IMR-90 (cell line): ENCODE data around the gene PRR19. TPM values are rescaled to one million over a fixed set of nuclear protein-coding genes. Genes with fewer than 3 reads are reported as not detected.
A peak's percentile ranks its signal among the peaks of the same experiment; 100 is the strongest.

ENCODE experiments used
- ATAC-seq: fragments of 200-7000 bp; cut with Tn5 transposase; 2 replicates; pipeline ENCODE4 v1.9.1; 2020; ENCODE audit warnings: low read depth, mild to moderate bottlenecking, moderate library complexity
- BruUV-seq: library from RNA; stranded (reverse); fragments of 400-500 nt; replicated peaks from 2 replicates; lab custom pipeline; 2021; lab: Mats Ljungman, UMichigan
- CTCF ChIA-PET: fragments of 300-600 bp; formaldehyde crosslinking; extraction: SDS; loops from one replicate; lab custom pipeline; 2021; ENCODE audit warnings: antibody characterized with exemption; lab: Yijun Ruan, JAX
- POLR2A ChIA-PET: fragments of 300-600 bp; sonication (Branson Sonifier 250); formaldehyde crosslinking; loops from one replicate; lab custom pipeline; 2022; ENCODE audit warnings: antibody characterized with exemption; ENCODE audit not compliant: unreplicated experiment; lab: Charles Lee
- DNase-seq: peaks from one replicate; pipeline ENCODE4 v3.0.0; 2013
- H2AFZ ChIP-seq: replicated peaks from 2 replicates; pipeline ENCODE3; 2013; ENCODE audit warnings: low read length, mild to moderate bottlenecking; ENCODE audit not compliant: poor library complexity
- H2AK5ac ChIP-seq: 2 replicates; pipeline ENCODE4 v1.6.1; 2013; ENCODE audit warnings: low read depth, low read length, inconsistent platforms
- H2AK9ac ChIP-seq: replicated peaks from 2 replicates; pipeline ENCODE3; 2013; ENCODE audit warnings: mild to moderate bottlenecking, low read depth, low read length, moderate library complexity; ENCODE audit not compliant: poor library complexity
- H2BK120ac ChIP-seq: 2 replicates; pipeline ENCODE4 v1.6.1; 2013; ENCODE audit warnings: low read depth, low read length, inconsistent platforms
- H2BK15ac ChIP-seq: 3 replicates; pipeline ENCODE4 v1.6.1; 2013; ENCODE audit warnings: low read depth, low read length, inconsistent platforms
- H2BK20ac ChIP-seq: 2 replicates; pipeline ENCODE4 v1.6.1; 2013; ENCODE audit warnings: low read depth, mild to moderate bottlenecking, inconsistent platforms, low read length, moderate library complexity
- H2BK5ac ChIP-seq: 2 replicates; pipeline ENCODE4 v1.6.1; 2013; ENCODE audit warnings: mild to moderate bottlenecking, low read depth, low read length, inconsistent platforms; ENCODE audit not compliant: poor library complexity, severe bottlenecking
- H3K14ac ChIP-seq: replicated peaks from 2 replicates; pipeline ENCODE4 v1.6.1; 2013; ENCODE audit warnings: low read depth, low read length, inconsistent platforms
- H3K18ac ChIP-seq: 2 replicates; pipeline ENCODE4 v1.6.1; 2013; ENCODE audit warnings: low read depth, low read length, control low read depth
- H3K23ac ChIP-seq: 2 replicates; pipeline ENCODE4 v1.6.1; 2013; ENCODE audit warnings: low read depth, low read length, inconsistent platforms
- H3K27ac ChIP-seq: 2 replicates; pipeline ENCODE4 v1.5.1; 2013; ENCODE audit warnings: mild to moderate bottlenecking, control low read depth, low read length; ENCODE audit not compliant: insufficient read depth
- H3K27me3 ChIP-seq: 2 replicates; pipeline ENCODE4 v1.6.1; 2013; ENCODE audit warnings: low read length; ENCODE audit not compliant: control insufficient read depth, insufficient read depth
- H3K36me3 ChIP-seq: 2 replicates; pipeline ENCODE4 v1.6.1; 2013; ENCODE audit warnings: low read length, mixed read lengths; ENCODE audit not compliant: control insufficient read depth, insufficient read depth
- H3K4ac ChIP-seq: 2 replicates; pipeline ENCODE4 v1.6.1; 2013; ENCODE audit warnings: low read depth, low read length, inconsistent platforms
- H3K4me1 ChIP-seq: 2 replicates; pipeline ENCODE4 v1.6.1; 2013; ENCODE audit warnings: low read length, mixed read lengths; ENCODE audit not compliant: control insufficient read depth, insufficient read depth
- H3K4me2 ChIP-seq: 2 replicates; pipeline ENCODE4 v1.6.1; 2013; ENCODE audit warnings: low read depth, mild to moderate bottlenecking, control low read depth, low read length, moderate library complexity
- H3K4me3 ChIP-seq: 2 replicates; pipeline ENCODE4 v1.5.1; 2013; ENCODE audit warnings: low read depth, mild to moderate bottlenecking, control low read depth, low read length, moderate library complexity; ENCODE audit not compliant: insufficient read depth
- H3K56ac ChIP-seq: 2 replicates; pipeline ENCODE4 v1.6.1; 2013; ENCODE audit warnings: low read length, inconsistent platforms; ENCODE audit not compliant: insufficient read depth; ENCODE audit errors: extremely low read depth
- H3K79me1 ChIP-seq, 2 experiments: 2 replicates each; pipeline ENCODE4 v1.6.1; 2013; ENCODE audit warnings: low read length in 2 of 2, inconsistent platforms in 1 of 2, low read depth in 1 of 2
- H3K9ac ChIP-seq: 2 replicates; pipeline ENCODE4 v1.6.1; 2013; ENCODE audit warnings: low read depth, low read length, control low read depth
- H3K9me1 ChIP-seq: 2 replicates; pipeline ENCODE4 v1.6.1; 2013; ENCODE audit warnings: low read length, inconsistent platforms; ENCODE audit not compliant: insufficient read depth
- H3K9me3 ChIP-seq: 2 replicates; pipeline ENCODE4 v1.6.1; 2013; ENCODE audit warnings: low read length; ENCODE audit not compliant: control insufficient read depth, insufficient read depth
- H4K20me1 ChIP-seq: 2 replicates; pipeline ENCODE4 v1.6.1; 2013; ENCODE audit warnings: low read length, inconsistent platforms; ENCODE audit not compliant: insufficient read depth
- H4K5ac ChIP-seq: 2 replicates; pipeline ENCODE4 v1.6.1; 2013; ENCODE audit warnings: mild to moderate bottlenecking, low read depth, low read length, control low read depth
- H4K8ac ChIP-seq, 2 experiments: 2 replicates each; pipeline ENCODE4 v1.6.1; 2013; ENCODE audit warnings: low read depth in 2 of 2, low read length in 2 of 2, control low read depth in 1 of 2, inconsistent platforms in 1 of 2
- H4K91ac ChIP-seq: 2 replicates; pipeline ENCODE4 v1.6.1; 2013; ENCODE audit warnings: low read depth, low read length, inconsistent platforms; ENCODE audit not compliant: insufficient read depth
- BHLHE40 ChIP-seq: fragments of 150-350 bp; IDR thresholded peaks from 2 replicates; pipeline ENCODE4 v1.6.1; 2016; ENCODE audit warnings: mild to moderate bottlenecking, low read depth, low read length
- FOS ChIP-seq: fragments of 150-350 bp; IDR thresholded peaks from 2 replicates; pipeline ENCODE4 v1.6.1; 2016; ENCODE audit warnings: low read depth, low read length
- MAFK ChIP-seq: IDR thresholded peaks from 2 replicates; pipeline ENCODE4 v1.6.1; 2012; ENCODE audit warnings: low read depth, low read length, improper control_type of control experiment
- MAZ ChIP-seq: IDR thresholded peaks from 2 replicates; pipeline ENCODE4 v1.6.1; 2012; ENCODE audit warnings: low read depth, mild to moderate bottlenecking, low read length, improper control_type of control experiment, moderate library complexity, borderline replicate concordance
- MXI1 ChIP-seq: IDR thresholded peaks from 2 replicates; pipeline ENCODE4 v1.6.1; 2012; ENCODE audit warnings: low read depth, mild to moderate bottlenecking, low read length, moderate library complexity, borderline replicate concordance
- NFE2L2 ChIP-seq: fragments of 150-350 bp; IDR thresholded peaks from 2 replicates; pipeline ENCODE4 v1.6.1; 2016; ENCODE audit warnings: low read depth, mild to moderate bottlenecking, low read length
- RCOR1 ChIP-seq: IDR thresholded peaks from 2 replicates; pipeline ENCODE4 v1.6.1; 2012; ENCODE audit warnings: mild to moderate bottlenecking, low read length, improper control_type of control experiment; ENCODE audit not compliant: insufficient replicate concordance
- SMC3 ChIP-seq: fragments of 150-350 bp; IDR thresholded peaks from 2 replicates; pipeline ENCODE4 v1.6.1; 2016; ENCODE audit warnings: low read depth, mild to moderate bottlenecking, antibody characterized with exemption, low read length, moderate library complexity
- WGBS, 2 experiments: methylation state at CpG; one replicate each; pipeline versions ENCODE4 v1.1.5 to v1.1.7; 2013; ENCODE audit warnings: missing lambda C conversion rate in 2 of 2; ENCODE audit not compliant: insufficient read length in 1 of 2; ENCODE audit errors: extremely low coverage in 2 of 2; 5-methylcytosine and 5-hydroxymethylcytosine counted together
- dilution Hi-C: fragments of 300-500 bp; cut with HindIII; formaldehyde crosslinking; loops from one replicate; pipeline ENCODE4 v1.14.3; 2018; ENCODE audit warnings: low sequenced_read_pairs; ENCODE audit not compliant: unreplicated experiment
- in situ Hi-C: fragments of 300-500 bp; cut with MboI; formaldehyde crosslinking; loops from 3 replicates; pipeline ENCODE4 v1.14.3; 2019; ENCODE audit warnings: low sequenced_read_pairs, inconsistent platforms, mixed read lengths
- intact Hi-C: fragments of 100-400 bp; cut with micrococcal nuclease; formaldehyde crosslinking; loops from 2 replicates; pipeline ENCODE4 v1.10.0; 2022
- polyA plus RNA-seq, 3 experiments: library from polyadenylated mRNA; depleted of rRNA; stranded (reverse); fragments of >200 nt; gene quantifications; 2 replicates each; pipeline ENCODE4 v1.2.3, GENCODE V29; 2012; ENCODE audit warnings: low replicate concordance in 1 of 3
- total RNA-seq: library from RNA; depleted of rRNA; stranded (reverse); fragments of >200 nt; gene quantifications from 2 replicates; pipeline ENCODE4 v1.2.3, GENCODE V29; 2012
- TF ChIP-seq, protein P1 (sequence below): fragments of 150-350 bp; IDR thresholded peaks from 2 replicates; pipeline ENCODE4 v1.6.1; 2017; ENCODE audit warnings: mild to moderate bottlenecking, antibody characterized with exemption, low read length, low read depth
- TF ChIP-seq, protein P2 (sequence below): conservative IDR thresholded peaks from 2 replicates; pipeline ENCODE4 v1.5.1; 2012; ENCODE audit warnings: mild to moderate bottlenecking, low read depth, low read length, improper control_type of control experiment

Gene PRR19
- total and polyA plus RNA-seq, 2 of the 4 experiments (the other 2 are of a cell fraction): 0.36 to 1.6 TPM

DNA sequence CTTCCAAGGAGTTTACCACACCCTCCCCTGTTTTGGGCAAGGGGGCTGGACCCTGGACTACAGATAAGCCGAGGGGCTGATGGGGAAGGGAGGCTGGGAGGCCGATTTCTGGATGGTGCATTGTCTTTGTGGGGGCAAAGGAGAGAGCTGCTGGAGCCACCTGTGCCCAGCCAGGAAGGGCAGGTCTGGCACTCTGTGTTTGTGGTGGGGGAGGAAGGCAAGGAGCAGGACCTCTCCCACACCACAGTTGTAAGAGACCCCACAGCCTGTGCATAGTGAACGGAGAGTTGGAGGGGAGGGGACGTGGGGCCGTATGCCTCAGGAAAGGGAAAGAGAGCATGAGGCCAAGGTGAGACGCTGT lies 16.0 kb upstream of the PRR19 start (continued):
- TF ChIP-seq MAZ: no peak
- TF ChIP-seq, protein P1, sequence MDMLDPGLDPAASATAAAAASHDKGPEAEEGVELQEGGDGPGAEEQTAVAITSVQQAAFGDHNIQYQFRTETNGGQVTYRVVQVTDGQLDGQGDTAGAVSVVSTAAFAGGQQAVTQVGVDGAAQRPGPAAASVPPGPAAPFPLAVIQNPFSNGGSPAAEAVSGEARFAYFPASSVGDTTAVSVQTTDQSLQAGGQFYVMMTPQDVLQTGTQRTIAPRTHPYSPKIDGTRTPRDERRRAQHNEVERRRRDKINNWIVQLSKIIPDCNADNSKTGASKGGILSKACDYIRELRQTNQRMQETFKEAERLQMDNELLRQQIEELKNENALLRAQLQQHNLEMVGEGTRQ: no peak

DNA sequence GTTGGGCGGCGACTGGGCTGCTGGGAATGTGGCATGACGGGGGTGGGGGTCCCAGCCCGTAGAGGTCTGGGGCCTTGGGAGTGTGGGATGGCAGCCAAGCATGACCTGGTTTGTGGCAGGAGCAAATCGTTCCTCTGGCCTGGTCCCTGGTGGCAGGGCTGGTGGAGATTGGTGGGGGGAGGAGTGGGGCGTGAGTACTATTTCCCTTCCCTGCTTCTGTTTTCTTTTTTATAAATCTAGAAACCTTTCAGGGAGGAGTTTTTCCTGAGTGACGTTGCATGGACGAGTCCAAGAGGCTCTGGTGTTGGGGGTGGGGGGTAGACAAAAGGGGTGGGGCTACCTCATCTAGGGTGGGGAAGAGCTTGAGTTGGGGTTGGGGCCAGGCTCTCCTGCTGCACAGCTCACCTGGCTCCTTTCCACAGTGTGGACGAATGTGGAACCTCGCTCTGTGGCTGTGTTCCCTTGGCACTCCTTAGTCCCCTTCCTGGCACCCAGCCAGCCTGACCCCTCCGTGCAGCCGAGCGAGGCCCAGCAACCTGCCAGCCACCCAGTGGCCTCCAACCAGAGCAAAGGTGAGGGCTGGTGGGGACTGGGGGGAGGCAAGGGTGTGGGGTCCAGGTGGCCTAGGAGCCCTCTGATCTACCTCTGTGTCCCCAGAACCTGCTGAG lies 15.4 kb upstream of the PRR19 start:
- Histone ChIP-seq H3K79me1 (peaks cover 27 to 56% of the 10 kb centered on the region in 2 experiments), H2BK15ac (no peak overlapping the region), H2AK9ac (peak overlapping the region; percentile 89), H2BK120ac (no peak overlapping the region), H4K5ac (no peak overlapping the region), H3K4ac (peak overlapping the region; percentile 40), H3K9ac (0 out of 2 replicates have a peak overlapping the region, but pooled peaks have one; percentile 9), H3K4me2 (peak overlapping the region; percentile 94; the same call in 1 of the 2 replicates), H3K23ac (peak overlapping the region; percentile 85; the same call in 1 of the 2 replicates), H2BK5ac (peak overlapping the region; percentile 17), H3K18ac (no peak overlapping the region), H4K20me1 (peaks cover 38% of the 10 kb centered on the region), H3K27me3 (no peaks in the 10 kb centered on the region), H3K56ac (no peak overlapping the region), H3K4me3 (no peak overlapping the region), H2AFZ (peak overlapping the region; percentile 40), H2BK20ac (no peak overlapping the region), H3K14ac (0 out of 2 replicates have a peak overlapping the region, but pooled peaks have one; percentile 20), H3K27ac (0 out of 2 replicates have a peak overlapping the region, but pooled peaks have one; percentile 3), H4K91ac (no peak overlapping the region), H2AK5ac (peak overlapping the region; percentile 46; the same call in 1 of the 2 replicates), H4K8ac (peak overlapping the region in 1 of 2 experiments; percentile 14; a peak in 1 of 4 replicates), H3K9me1 (peaks cover 16% of the 10 kb centered on the region), H3K36me3 (peaks cover 43% of the 10 kb centered on the region), H3K4me1 (peaks cover 34% of the 10 kb centered on the region), H3K9me3 (no peaks in the 10 kb centered on the region)
- ATAC-seq (no peak), DNase-seq (peak; percentile 27)
- dilution Hi-C loops: no loop called here
- ChIA-PET POLR2A (interaction anchor here (0.6 kb wide), 1 partner anchor 43 kb away, joined by 10 read pairs; no protein-coding TSS in a partner anchor), CTCF (no interaction called here)
- BruUV-seq: no TSS peak
- in situ Hi-C loops: no loop called here
- 23% methylated on average over 2 of the region's 13 CpGs; no CpG with 5 or more reads in 1 of the 2 experiments for WGBS, 2 experiments
- intact Hi-C loops: no loop called here
- no peak for TF ChIP-seq MXI1
- TF ChIP-seq, protein P2, sequence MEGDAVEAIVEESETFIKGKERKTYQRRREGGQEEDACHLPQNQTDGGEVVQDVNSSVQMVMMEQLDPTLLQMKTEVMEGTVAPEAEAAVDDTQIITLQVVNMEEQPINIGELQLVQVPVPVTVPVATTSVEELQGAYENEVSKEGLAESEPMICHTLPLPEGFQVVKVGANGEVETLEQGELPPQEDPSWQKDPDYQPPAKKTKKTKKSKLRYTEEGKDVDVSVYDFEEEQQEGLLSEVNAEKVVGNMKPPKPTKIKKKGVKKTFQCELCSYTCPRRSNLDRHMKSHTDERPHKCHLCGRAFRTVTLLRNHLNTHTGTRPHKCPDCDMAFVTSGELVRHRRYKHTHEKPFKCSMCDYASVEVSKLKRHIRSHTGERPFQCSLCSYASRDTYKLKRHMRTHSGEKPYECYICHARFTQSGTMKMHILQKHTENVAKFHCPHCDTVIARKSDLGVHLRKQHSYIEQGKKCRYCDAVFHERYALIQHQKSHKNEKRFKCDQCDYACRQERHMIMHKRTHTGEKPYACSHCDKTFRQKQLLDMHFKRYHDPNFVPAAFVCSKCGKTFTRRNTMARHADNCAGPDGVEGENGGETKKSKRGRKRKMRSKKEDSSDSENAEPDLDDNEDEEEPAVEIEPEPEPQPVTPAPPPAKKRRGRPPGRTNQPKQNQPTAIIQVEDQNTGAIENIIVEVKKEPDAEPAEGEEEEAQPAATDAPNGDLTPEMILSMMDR: no peak
- TF ChIP-seq MAFK: no peak
- TF ChIP-seq RCOR1: no peak
- TF ChIP-seq, protein P1: no peak
- TF ChIP-seq NFE2L2: no peak
- TF ChIP-seq SMC3: no peak
- no peak for TF ChIP-seq FOS
- TF ChIP-seq BHLHE40: no peak
- no peak for TF ChIP-seq MAZ
